DND-41 (cell line): ENCODE results near the gene ABCD1.

Source experiments
- ATAC-seq: fragments of 200-7000 bp; cut with Tn5 transposase; 3 replicates; pipeline ENCODE4 v1.9.1; 2021; ENCODE audit warnings: low read depth; ENCODE audit not compliant: insufficient read depth
- DNase-seq: peaks from one replicate; pipeline ENCODE4 v3.0.0-alpha.2; 2020
- H2AFZ ChIP-seq: 2 replicates; pipeline ENCODE4 v1.6.0; 2012; ENCODE audit warnings: low read depth, low read length
- H3K27ac ChIP-seq: 2 replicates; pipeline ENCODE4 v1.5.1; 2012; ENCODE audit warnings: low read length, inconsistent platforms
- H3K27me3 ChIP-seq: fragments of 200-600 bp; sonication (generic); 2 replicates; pipeline ENCODE4 v1.6.0; 2012; ENCODE audit warnings: low read length, mild to moderate bottlenecking, inconsistent platforms; ENCODE audit not compliant: insufficient read depth, poor library complexity
- H3K36me3 ChIP-seq: 2 replicates; pipeline ENCODE4 v1.5.1; 2012; ENCODE audit warnings: low read length, inconsistent platforms; ENCODE audit not compliant: insufficient read depth
- H3K4me1 ChIP-seq: 2 replicates; pipeline ENCODE4 v1.5.1; 2012; ENCODE audit warnings: mild to moderate bottlenecking, low read length; ENCODE audit not compliant: insufficient read depth
- H3K4me2 ChIP-seq: 2 replicates; pipeline ENCODE4 v1.6.0; 2012; ENCODE audit warnings: mild to moderate bottlenecking, moderate library complexity, low read length, inconsistent platforms; ENCODE audit not compliant: insufficient read depth
- H3K4me3 ChIP-seq, 2 experiments: fragments of 200-600 bp in 1 of 2; shearing (Covaris generic) in 1 of 2; 2 replicates each; pipeline ENCODE4 v1.5.1; 2012 to 2016; ENCODE audit warnings: inconsistent platforms in 2 of 2, low read length in 2 of 2, mild to moderate bottlenecking in 2 of 2, low read depth in 1 of 2, moderate library complexity in 1 of 2
- H3K79me2 ChIP-seq: 2 replicates; pipeline ENCODE4 v1.6.0; 2012; ENCODE audit warnings: low read length, inconsistent platforms; ENCODE audit not compliant: insufficient read depth
- H3K9ac ChIP-seq: 2 replicates; pipeline ENCODE4 v1.6.0; 2012; ENCODE audit warnings: low read depth, mild to moderate bottlenecking, inconsistent platforms, low read length, moderate library complexity
- H3K9me3 ChIP-seq: 2 replicates; pipeline ENCODE4 v1.5.1; 2012; ENCODE audit warnings: low read length, moderate library complexity, mild to moderate bottlenecking, inconsistent platforms; ENCODE audit not compliant: insufficient read depth, severe bottlenecking
- H4K20me1 ChIP-seq: 2 replicates; pipeline ENCODE4 v1.6.0; 2012; ENCODE audit warnings: low read length; ENCODE audit not compliant: insufficient read depth
- CTCF ChIP-seq: IDR thresholded peaks from 2 replicates; pipeline ENCODE4 v1.5.1; 2012; ENCODE audit warnings: borderline replicate concordance, low read length, moderate library complexity, mild to moderate bottlenecking; ENCODE audit not compliant: poor library complexity, severe bottlenecking; ENCODE audit errors: extremely low read depth
- EZH2 ChIP-seq: IDR thresholded peaks from 3 replicates; pipeline ENCODE4 v1.6.1; 2012; ENCODE audit warnings: borderline replicate concordance, low read depth, mild to moderate bottlenecking, moderate library complexity, low read length, inconsistent platforms; ENCODE audit not compliant: severe bottlenecking

The ABCD1 gene

GRCh38 chrX:153786669-153787068 lies 62.0 kb downstream of the ABCD1 start:
- no peak for DNase-seq
- H3K9ac ChIP-seq: no peak overlapping the region
- H3K36me3 ChIP-seq: peaks cover 59% of the 10 kb centered on the region
- no peak overlapping the region for H3K4me3 ChIP-seq
- H3K79me2 ChIP-seq: peaks cover 15% of the 10 kb centered on the region
- no peaks in the 10 kb centered on the region for H3K27me3 ChIP-seq
- peaks cover 4% of the 10 kb centered on the region; the same call in 1 of the 2 replicates for H3K4me1 ChIP-seq
- no peak overlapping the region for H3K4me2 ChIP-seq
- TF ChIP-seq CTCF (no peak), EZH2 (no peak)
- ATAC-seq: no peak
- H4K20me1 ChIP-seq: peaks cover 10% of the 10 kb centered on the region
- H3K9me3 ChIP-seq: no peaks in the 10 kb centered on the region
- H2AFZ ChIP-seq: no peak overlapping the region
- H3K27ac ChIP-seq: no peak overlapping the region

GRCh38 chrX:153789654-153790053 lies 65.0 kb downstream of the ABCD1 start:
- Histone ChIP-seq H3K9me3 (no peaks in the 10 kb centered on the region), H2AFZ (no peak overlapping the region), H3K79me2 (peaks cover 42% of the 10 kb centered on the region), H3K36me3 (peaks cover 69% of the 10 kb centered on the region), H3K4me3 (no peak overlapping the region), H3K27ac (no peak overlapping the region), H3K4me2 (no peak overlapping the region), H3K9ac (no peak overlapping the region), H4K20me1 (peaks cover 22% of the 10 kb centered on the region), H3K4me1 (peaks cover 21% of the 10 kb centered on the region), H3K27me3 (no peaks in the 10 kb centered on the region)
- ATAC-seq (no peak), DNase-seq (no peak)
- TF ChIP-seq CTCF (no peak), EZH2 (no peak)

- DNase-seq: no peak
- peaks cover 31% of the 10 kb centered on the region for H4K20me1 ChIP-seq
- peaks cover 33% of the 10 kb centered on the region for H3K4me1 ChIP-seq
- H3K9ac ChIP-seq: no peak overlapping the region
- no peak overlapping the region for H3K4me3 ChIP-seq
- no peak overlapping the region for H3K27ac ChIP-seq
- H2AFZ ChIP-seq: no peak overlapping the region
- H3K4me2 ChIP-seq: no peak overlapping the region
- TF ChIP-seq CTCF (no peak), EZH2 (no peak)
- H3K36me3 ChIP-seq: peaks cover 67% of the 10 kb centered on the region
- H3K79me2 ChIP-seq: peaks cover 58% of the 10 kb centered on the region
- no peak for ATAC-seq
- no peaks in the 10 kb centered on the region for H3K9me3 ChIP-seq
- no peaks in the 10 kb centered on the region for H3K27me3 ChIP-seq
These were observed 66.6 kb downstream of the ABCD1 start for GRCh38 chrX:153791104-153791852.
